ENCODE data around the gene LMO1.

LMO1 gene

DNA sequence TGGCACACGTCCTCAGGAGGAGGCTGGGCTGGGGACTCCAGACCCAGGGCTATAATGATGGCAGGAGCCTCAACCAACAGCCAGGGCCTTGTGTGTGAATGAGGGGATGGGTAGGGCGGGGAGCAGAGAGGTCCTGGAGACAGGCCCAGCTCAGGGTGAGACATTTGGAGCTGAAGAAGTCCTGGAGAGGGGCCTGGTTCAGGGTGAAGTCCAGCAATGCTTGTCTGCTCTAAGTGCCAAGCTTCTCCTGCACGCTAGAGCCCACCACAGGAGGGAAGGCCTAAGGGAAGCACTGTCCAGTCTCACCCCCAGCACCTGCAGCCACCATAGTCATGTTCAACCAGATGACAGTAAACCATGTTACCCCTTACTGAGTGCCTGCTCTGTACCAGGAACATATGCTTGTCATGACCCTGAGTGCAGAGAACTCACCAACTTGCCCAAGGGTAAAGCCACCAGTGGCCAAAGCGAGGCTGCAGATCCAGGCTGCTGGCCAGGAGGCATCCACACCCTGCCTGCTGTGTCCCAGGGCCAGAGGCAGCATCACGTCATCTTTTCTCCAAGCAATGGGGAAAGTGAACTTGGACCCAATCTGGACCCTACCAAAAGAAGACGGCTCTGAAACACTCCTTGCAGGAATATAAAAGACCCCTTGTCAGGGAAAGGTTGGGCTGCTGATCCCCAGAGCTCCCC is 24.0 kb downstream of the LMO1 start:
- TF ChIP-seq, protein P1, sequence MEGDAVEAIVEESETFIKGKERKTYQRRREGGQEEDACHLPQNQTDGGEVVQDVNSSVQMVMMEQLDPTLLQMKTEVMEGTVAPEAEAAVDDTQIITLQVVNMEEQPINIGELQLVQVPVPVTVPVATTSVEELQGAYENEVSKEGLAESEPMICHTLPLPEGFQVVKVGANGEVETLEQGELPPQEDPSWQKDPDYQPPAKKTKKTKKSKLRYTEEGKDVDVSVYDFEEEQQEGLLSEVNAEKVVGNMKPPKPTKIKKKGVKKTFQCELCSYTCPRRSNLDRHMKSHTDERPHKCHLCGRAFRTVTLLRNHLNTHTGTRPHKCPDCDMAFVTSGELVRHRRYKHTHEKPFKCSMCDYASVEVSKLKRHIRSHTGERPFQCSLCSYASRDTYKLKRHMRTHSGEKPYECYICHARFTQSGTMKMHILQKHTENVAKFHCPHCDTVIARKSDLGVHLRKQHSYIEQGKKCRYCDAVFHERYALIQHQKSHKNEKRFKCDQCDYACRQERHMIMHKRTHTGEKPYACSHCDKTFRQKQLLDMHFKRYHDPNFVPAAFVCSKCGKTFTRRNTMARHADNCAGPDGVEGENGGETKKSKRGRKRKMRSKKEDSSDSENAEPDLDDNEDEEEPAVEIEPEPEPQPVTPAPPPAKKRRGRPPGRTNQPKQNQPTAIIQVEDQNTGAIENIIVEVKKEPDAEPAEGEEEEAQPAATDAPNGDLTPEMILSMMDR (IDR thresholded peaks at IDR 0.05; ENCODE audit: insufficient read depth, low read length, poor library complexity, severe bottlenecking): no peak
- no peak for TF ChIP-seq EZH2phosphoT487 (conservative IDR thresholded peaks at IDR 0.05; ENCODE audit: low read length)
- no peak overlapping the region for H3K4me3 ChIP-seq (ENCODE audit: insufficient read depth, low read length, poor library complexity, severe bottlenecking)
- no peaks in the 10 kb centered on the region for H3K79me2 ChIP-seq (ENCODE audit: insufficient read depth, low read length)
- H3K36me3 ChIP-seq (ENCODE audit: low read length): no peaks in the 10 kb centered on the region
- H3K9ac ChIP-seq (ENCODE audit: low read length): no peak overlapping the region
- no peak overlapping the region for H2AFZ ChIP-seq (ENCODE audit: low read depth, low read length, severe bottlenecking)
- H3K4me2 ChIP-seq (ENCODE audit: low read depth, low read length, poor library complexity, severe bottlenecking): no peak overlapping the region
- no peaks in the 10 kb centered on the region for H3K9me3 ChIP-seq (ENCODE audit: insufficient read depth, low read length)
- no peaks in the 10 kb centered on the region for H3K27me3 ChIP-seq (ENCODE audit: low read length)
- no peak overlapping the region for H3K27ac ChIP-seq (ENCODE audit: low read depth, low read length)
- no peaks in the 10 kb centered on the region for H3K9me2 ChIP-seq (replicated peaks; ENCODE audit: insufficient read depth, low read length)
- H3F3A ChIP-seq (ENCODE audit: insufficient read depth): no peaks in the 10 kb centered on the region
- no peaks in the 10 kb centered on the region for H4K20me1 ChIP-seq (ENCODE audit: low read depth, low read length)

DNA sequence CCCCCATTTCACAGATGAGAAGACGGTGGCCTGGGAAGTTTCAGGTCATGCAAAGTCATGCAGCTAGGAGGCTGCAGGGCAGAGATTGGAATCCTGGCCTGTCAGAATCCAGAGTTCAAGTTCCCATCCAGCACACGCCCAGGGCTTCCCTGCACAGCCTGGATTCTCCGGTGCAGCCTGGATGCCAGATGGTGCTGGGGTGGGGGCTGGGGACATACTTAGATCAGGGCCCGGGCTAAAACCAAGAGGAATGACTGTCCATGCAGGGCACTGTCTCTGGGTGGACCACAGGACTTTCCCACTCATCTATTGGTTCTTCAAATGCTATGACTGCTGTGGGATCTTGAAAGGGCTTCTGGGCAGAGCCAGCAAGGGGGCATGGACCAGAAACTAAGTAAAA is 24.6 kb downstream of the LMO1 start:
- no peaks in the 10 kb centered on the region for H4K20me1 ChIP-seq (ENCODE audit: low read depth, low read length)
- H3K9me3 ChIP-seq (ENCODE audit: insufficient read depth, low read length): no peaks in the 10 kb centered on the region
- H3K27me3 ChIP-seq (ENCODE audit: low read length): no peaks in the 10 kb centered on the region
- no peak for TF ChIP-seq EZH2phosphoT487 (conservative IDR thresholded peaks at IDR 0.05; ENCODE audit: low read length)
- TF ChIP-seq, protein P1 (IDR thresholded peaks at IDR 0.05; ENCODE audit: insufficient read depth, low read length, poor library complexity, severe bottlenecking): no peak
- no peak overlapping the region for H3K4me3 ChIP-seq (ENCODE audit: insufficient read depth, low read length, poor library complexity, severe bottlenecking)
- no peak overlapping the region for H3K4me2 ChIP-seq (ENCODE audit: low read depth, low read length, poor library complexity, severe bottlenecking)
- no peak overlapping the region for H3K9ac ChIP-seq (ENCODE audit: low read length)
- no peak overlapping the region for H2AFZ ChIP-seq (ENCODE audit: low read depth, low read length, severe bottlenecking)
- H3K36me3 ChIP-seq (ENCODE audit: low read length): no peaks in the 10 kb centered on the region
- no peaks in the 10 kb centered on the region for H3K9me2 ChIP-seq (replicated peaks; ENCODE audit: insufficient read depth, low read length)
- H3F3A ChIP-seq (ENCODE audit: insufficient read depth): no peaks in the 10 kb centered on the region
- H3K79me2 ChIP-seq (ENCODE audit: insufficient read depth, low read length): no peaks in the 10 kb centered on the region
- H3K27ac ChIP-seq (ENCODE audit: low read depth, low read length): no peak overlapping the region

DNA sequence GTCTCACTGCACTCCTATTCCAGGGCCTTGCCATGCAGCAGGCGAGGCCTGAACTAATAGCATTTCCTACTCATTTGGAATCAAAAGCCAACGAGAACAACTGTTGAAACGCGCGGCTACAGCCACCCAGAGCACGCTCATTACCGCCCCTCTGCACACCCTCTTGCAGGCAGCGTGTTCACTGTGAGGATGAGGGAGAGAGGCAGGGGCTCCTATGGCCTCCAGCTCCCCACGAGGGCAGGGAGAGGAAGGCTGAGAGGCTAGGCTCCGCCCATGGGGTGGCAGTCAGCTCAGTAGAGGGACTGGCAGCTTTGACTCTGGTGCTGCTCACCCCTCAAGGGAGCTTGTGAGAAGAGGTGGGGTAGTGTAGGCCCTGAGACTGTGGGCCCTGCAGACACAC is 26.2 kb downstream of the LMO1 start:
- Histone ChIP-seq H3K27me3 (ENCODE audit: low read length) (no peaks in the 10 kb centered on the region), H3F3A (ENCODE audit: insufficient read depth) (no peaks in the 10 kb centered on the region), H3K79me2 (ENCODE audit: insufficient read depth, low read length) (no peaks in the 10 kb centered on the region), H3K27ac (ENCODE audit: low read depth, low read length) (no peak overlapping the region), H3K4me2 (ENCODE audit: low read depth, low read length, poor library complexity, severe bottlenecking) (no peak overlapping the region), H3K9me3 (ENCODE audit: insufficient read depth, low read length) (no peaks in the 10 kb centered on the region), H3K4me3 (ENCODE audit: insufficient read depth, low read length, poor library complexity, severe bottlenecking) (no peak overlapping the region), H2AFZ (ENCODE audit: low read depth, low read length, severe bottlenecking) (no peak overlapping the region), H3K36me3 (ENCODE audit: low read length) (no peaks in the 10 kb centered on the region), H3K9ac (ENCODE audit: low read length) (no peak overlapping the region), H4K20me1 (ENCODE audit: low read depth, low read length) (no peaks in the 10 kb centered on the region), H3K9me2 (replicated peaks; ENCODE audit: insufficient read depth, low read length) (no peaks in the 10 kb centered on the region)
- TF ChIP-seq, protein P1 (IDR thresholded peaks at IDR 0.05; ENCODE audit: insufficient read depth, low read length, poor library complexity, severe bottlenecking): no peak
- TF ChIP-seq EZH2phosphoT487 (conservative IDR thresholded peaks at IDR 0.05; ENCODE audit: low read length): no peak
